Fibroblast of skin of scalp (primary cell): Measurements from ENCODE around the gene C5orf52.
"Not testable (repeated sequence)": the region's sequence is repeated elsewhere in the genome, so short reads cannot be mapped to it uniquely, and the experiment has no call there.

Experiments
- DNase-seq: peaks from one replicate; pipeline ENCODE4 v3.0.0-alpha.2; 2013

Gene C5orf52

GRCh38 chr5:157727858-157728257 lies 56.5 kb downstream of the C5orf52 start:
- not testable (repeated sequence) for DNase-seq
